HFF-Myc (cell line): ENCODE measurements around the gene PGLYRP3.

ENCODE experiments used
- DNase-seq: peaks from one replicate; pipeline ENCODE4 v3.0.0-alpha.2; 2011; ENCODE audit warnings: low read depth; ENCODE audit errors: extremely low read depth
- H3K4me3 ChIP-seq: replicated peaks from 2 replicates; pipeline ENCODE4 v1.5.1; 2011; ENCODE audit warnings: low read depth, mild to moderate bottlenecking, control low read depth, low read length
- TF ChIP-seq, protein P1 (sequence below): IDR thresholded peaks from 2 replicates; pipeline ENCODE4 v1.5.1; 2012; ENCODE audit warnings: mild to moderate bottlenecking, low read depth, low read length, control low read depth; ENCODE audit errors: missing control alignments

Gene PGLYRP3

GRCh38 chr1:153358691-153358975 is 45.9 kb upstream of the PGLYRP3 start:
- DNase-seq = no peak
- TF ChIP-seq, protein P1, sequence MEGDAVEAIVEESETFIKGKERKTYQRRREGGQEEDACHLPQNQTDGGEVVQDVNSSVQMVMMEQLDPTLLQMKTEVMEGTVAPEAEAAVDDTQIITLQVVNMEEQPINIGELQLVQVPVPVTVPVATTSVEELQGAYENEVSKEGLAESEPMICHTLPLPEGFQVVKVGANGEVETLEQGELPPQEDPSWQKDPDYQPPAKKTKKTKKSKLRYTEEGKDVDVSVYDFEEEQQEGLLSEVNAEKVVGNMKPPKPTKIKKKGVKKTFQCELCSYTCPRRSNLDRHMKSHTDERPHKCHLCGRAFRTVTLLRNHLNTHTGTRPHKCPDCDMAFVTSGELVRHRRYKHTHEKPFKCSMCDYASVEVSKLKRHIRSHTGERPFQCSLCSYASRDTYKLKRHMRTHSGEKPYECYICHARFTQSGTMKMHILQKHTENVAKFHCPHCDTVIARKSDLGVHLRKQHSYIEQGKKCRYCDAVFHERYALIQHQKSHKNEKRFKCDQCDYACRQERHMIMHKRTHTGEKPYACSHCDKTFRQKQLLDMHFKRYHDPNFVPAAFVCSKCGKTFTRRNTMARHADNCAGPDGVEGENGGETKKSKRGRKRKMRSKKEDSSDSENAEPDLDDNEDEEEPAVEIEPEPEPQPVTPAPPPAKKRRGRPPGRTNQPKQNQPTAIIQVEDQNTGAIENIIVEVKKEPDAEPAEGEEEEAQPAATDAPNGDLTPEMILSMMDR = no peak
- H3K4me3 ChIP-seq = no peak overlapping the region

GRCh38 chr1:153357853-153358690 is 45.3 kb upstream of the PGLYRP3 start, which contains the start of gene S100A9:
S100A9 (plus strand) TSS chr1:153357854; CDS start chr1:153358284, 430 bp downstream.
- TF ChIP-seq, protein P1 = no peak
- no peak within 1 kb of the TSS for H3K4me3 ChIP-seq
- DNase-seq = no peak

- no peak overlapping the region for H3K4me3 ChIP-seq
- TF ChIP-seq, protein P1 = no peak
- no peak for DNase-seq
Measured at GRCh38 chr1:153357076-153357852, 44.5 kb upstream of the PGLYRP3 start.

DNA sequence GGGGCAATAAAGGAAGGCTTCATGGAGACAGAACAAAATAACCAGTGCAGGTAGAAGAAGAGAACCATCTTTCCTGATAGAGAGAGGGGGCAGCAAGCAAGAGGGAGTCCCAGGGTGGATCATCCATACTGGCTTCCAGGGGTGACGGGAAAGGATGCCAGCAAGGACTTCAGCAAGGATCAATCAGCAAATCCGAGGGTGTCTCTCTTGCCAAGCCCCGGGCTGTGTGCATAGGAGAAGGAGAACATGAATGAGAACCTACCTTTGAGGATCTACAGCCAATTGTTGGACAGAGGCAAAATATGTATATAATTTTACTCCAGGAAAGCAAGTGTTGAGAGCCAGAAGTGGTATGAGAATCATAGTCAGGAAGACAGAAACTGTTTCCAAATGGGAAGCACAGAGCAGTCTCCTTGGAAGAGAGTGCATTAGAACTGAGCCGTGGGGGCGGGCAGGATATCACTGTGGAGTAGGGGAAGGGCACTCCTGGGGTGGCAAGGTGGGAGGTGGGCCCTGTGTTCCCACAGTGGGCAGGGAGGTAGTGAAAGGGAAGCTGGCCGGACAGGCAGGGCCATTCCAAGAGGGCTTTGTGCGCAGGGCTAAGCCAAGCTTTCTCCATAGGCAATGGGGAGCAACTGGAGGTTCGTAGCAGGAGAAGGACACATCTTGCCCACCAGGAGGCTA is 43.8 kb upstream of the PGLYRP3 start:
- H3K4me3 ChIP-seq = no peak overlapping the region
- TF ChIP-seq, protein P1 = no peak
- no peak for DNase-seq

- TF ChIP-seq, protein P1 = peak; percentile 67
- no peak overlapping the region for H3K4me3 ChIP-seq
- DNase-seq = peak; percentile 5
Measured at GRCh38 chr1:153355445-153356071, 42.8 kb upstream of the PGLYRP3 start.

DNA sequence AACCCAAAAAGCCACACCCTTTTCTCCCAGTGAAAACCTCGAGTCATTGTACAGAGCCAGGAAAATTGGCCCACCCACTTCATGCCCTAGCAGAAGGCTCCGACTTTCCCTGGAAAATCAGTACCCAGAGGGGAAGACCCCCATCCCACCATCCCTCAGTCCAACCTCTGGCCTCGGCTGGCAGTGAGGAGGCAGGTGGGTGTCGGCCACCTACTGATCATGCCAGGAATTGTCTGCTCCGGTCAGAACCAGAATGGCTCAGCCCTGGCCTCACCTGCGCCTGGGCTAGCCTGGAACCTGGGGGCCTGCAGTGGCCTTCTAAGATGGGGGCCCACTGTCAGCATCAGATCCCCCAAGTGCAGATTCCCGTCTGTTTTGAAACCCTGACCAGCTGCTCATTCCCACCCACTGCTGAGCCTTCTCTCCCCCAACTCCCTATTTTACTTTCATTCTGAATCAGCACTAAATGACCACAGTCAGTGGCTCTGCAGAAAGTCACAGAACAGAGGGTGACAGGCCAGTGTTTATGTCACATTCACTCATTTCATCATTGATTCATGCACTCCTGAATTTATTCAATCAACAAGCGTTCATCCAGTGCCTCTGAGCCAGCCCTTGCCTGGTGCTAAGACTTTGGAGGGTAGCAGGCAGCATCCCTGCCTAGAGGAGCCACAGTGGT is 41.9 kb upstream of the PGLYRP3 start:
- TF ChIP-seq, protein P1 = no peak
- DNase-seq = no peak
- no peak overlapping the region for H3K4me3 ChIP-seq
